Adipocyte (in vitro differentiated cells): ENCODE results near the gene ZC3H12A.
"Not testable (repeated sequence)": the region's sequence is repeated elsewhere in the genome, so short reads cannot be mapped to it uniquely, and the experiment has no call there.

ENCODE experiments used
- DNase-seq: peaks from one replicate; pipeline ENCODE4 v3.0.0-alpha.2; 2015; ENCODE audit warnings: low read depth
- H3K27me3 ChIP-seq: replicated peaks from 2 replicates; pipeline ENCODE4 v1.7.0; 2013; ENCODE audit warnings: mild to moderate bottlenecking, low read length, moderate library complexity; ENCODE audit not compliant: control insufficient read depth, insufficient read depth
- H3K36me3 ChIP-seq: 2 replicates; pipeline ENCODE4 v1.7.0; 2013; ENCODE audit warnings: low read length, mild to moderate bottlenecking, moderate library complexity; ENCODE audit not compliant: control insufficient read depth, insufficient read depth, severe bottlenecking
- H3K4me1 ChIP-seq: 2 replicates; pipeline ENCODE4 v1.7.0; 2013; ENCODE audit warnings: mild to moderate bottlenecking, low read length, moderate library complexity; ENCODE audit not compliant: control insufficient read depth, insufficient read depth
- H3K4me3 ChIP-seq: 2 replicates; pipeline ENCODE4 v1.7.0; 2013; ENCODE audit warnings: mild to moderate bottlenecking, low read length, moderate library complexity
- H3K9ac ChIP-seq: 2 replicates; pipeline ENCODE4 v1.7.0; 2013; ENCODE audit warnings: mild to moderate bottlenecking, low read length, moderate library complexity
- H3K9me3 ChIP-seq: 2 replicates; pipeline ENCODE4 v1.7.0; 2013; ENCODE audit warnings: mild to moderate bottlenecking, low read length, moderate library complexity; ENCODE audit not compliant: control insufficient read depth

ZC3H12A gene

GRCh38 chr1:37487619-37487984 lies 13.2 kb downstream of the ZC3H12A start:
- no peaks in the 10 kb centered on the region for H3K27me3 ChIP-seq
- peaks cover 53% of the 10 kb centered on the region for H3K36me3 ChIP-seq
- peak overlapping the region; percentile 75 for H3K9ac ChIP-seq
- no peak overlapping the region for H3K4me3 ChIP-seq
- no peak for DNase-seq
- no peaks in the 10 kb centered on the region for H3K9me3 ChIP-seq
- H3K4me1 ChIP-seq: peaks cover 41% of the 10 kb centered on the region

GRCh38 chr1:37493336-37494098 lies 19.1 kb downstream of the ZC3H12A start:
- DNase-seq: no peak
- Histone ChIP-seq H3K4me3 (no peak overlapping the region), H3K27me3 (no peaks in the 10 kb centered on the region), H3K4me1 (no peaks in the 10 kb centered on the region), H3K36me3 (peaks cover 56% of the 10 kb centered on the region), H3K9ac (no peak overlapping the region), H3K9me3 (no peaks in the 10 kb centered on the region)

GRCh38 chr1:37495875-37496274 lies 21.5 kb downstream of the ZC3H12A start:
- H3K4me1 ChIP-seq: peaks cover 12% of the 10 kb centered on the region

GRCh38 chr1:37497832-37498231 lies 23.5 kb downstream of the ZC3H12A start:
- peaks cover 51% of the 10 kb centered on the region for H3K36me3 ChIP-seq
- peaks cover 12% of the 10 kb centered on the region for H3K4me1 ChIP-seq
- H3K27me3 ChIP-seq: no peaks in the 10 kb centered on the region
- no peak overlapping the region for H3K9ac ChIP-seq
- DNase-seq: no peak
- no peak overlapping the region for H3K4me3 ChIP-seq
- no peaks in the 10 kb centered on the region for H3K9me3 ChIP-seq

More at GRCh38 chr1:37495875-37496274, 21.5 kb downstream of the ZC3H12A start:
- H3K4me3 ChIP-seq: no peak overlapping the region
- peak; percentile 47 for DNase-seq
- no peaks in the 10 kb centered on the region for H3K27me3 ChIP-seq
- no peak overlapping the region for H3K9ac ChIP-seq
- peaks cover 48% of the 10 kb centered on the region for H3K36me3 ChIP-seq
- no peaks in the 10 kb centered on the region for H3K9me3 ChIP-seq

- Histone ChIP-seq H3K4me1 (peaks cover 12% of the 10 kb centered on the region), H3K36me3 (peaks cover 51% of the 10 kb centered on the region), H3K4me3 (no peak overlapping the region), H3K9ac (peak overlapping the region; percentile 26), H3K9me3 (no peaks in the 10 kb centered on the region), H3K27me3 (no peaks in the 10 kb centered on the region)
- peak; percentile 61 for DNase-seq
Observed at GRCh38 chr1:37498872-37499617, 24.7 kb downstream of the ZC3H12A start.

- Histone ChIP-seq H3K27me3 (no peaks in the 10 kb centered on the region), H3K4me3 (no peak overlapping the region), H3K9ac (no peak overlapping the region), H3K36me3 (peaks cover 52% of the 10 kb centered on the region), H3K4me1 (peaks cover 12% of the 10 kb centered on the region), H3K9me3 (no peaks in the 10 kb centered on the region)
- no peak for DNase-seq
Observed at GRCh38 chr1:37501661-37502060, 27.3 kb downstream of the ZC3H12A start.

- no peak overlapping the region for H3K9ac ChIP-seq
- H3K4me3 ChIP-seq: no peak overlapping the region
- no peak for DNase-seq
- no peaks in the 10 kb centered on the region for H3K27me3 ChIP-seq
- H3K9me3 ChIP-seq: no peaks in the 10 kb centered on the region
- H3K4me1 ChIP-seq: peaks cover 12% of the 10 kb centered on the region
- peaks cover 56% of the 10 kb centered on the region for H3K36me3 ChIP-seq
Observed at GRCh38 chr1:37502104-37502503, 27.7 kb downstream of the ZC3H12A start.

- peaks cover 63% of the 10 kb centered on the region for H3K36me3 ChIP-seq
Observed at GRCh38 chr1:37502791-37503190, 28.4 kb downstream of the ZC3H12A start.

GRCh38 chr1:37506740-37507139 lies 32.4 kb downstream of the ZC3H12A start:
- H3K36me3 ChIP-seq: peaks cover 69% of the 10 kb centered on the region

More at GRCh38 chr1:37502791-37503190, 28.4 kb downstream of the ZC3H12A start:
- H3K4me1 ChIP-seq: peaks cover 12% of the 10 kb centered on the region
- H3K9ac ChIP-seq, H3K27me3 ChIP-seq, H3K4me3 ChIP-seq, DNase-seq, H3K9me3 ChIP-seq: not testable (repeated sequence)

GRCh38 chr1:37509181-37509580 lies 34.8 kb downstream of the ZC3H12A start:
- H3K36me3 ChIP-seq: peaks cover 62% of the 10 kb centered on the region
- peaks cover 9% of the 10 kb centered on the region for H3K4me1 ChIP-seq
- DNase-seq: no peak
- no peaks in the 10 kb centered on the region for H3K9me3 ChIP-seq
- H3K4me3 ChIP-seq: no peak overlapping the region
- H3K27me3 ChIP-seq: no peaks in the 10 kb centered on the region
- no peak overlapping the region for H3K9ac ChIP-seq

More at GRCh38 chr1:37506740-37507139, 32.4 kb downstream of the ZC3H12A start:
- Histone ChIP-seq H3K9ac (no peak overlapping the region), H3K4me3 (no peak overlapping the region), H3K9me3 (no peaks in the 10 kb centered on the region), H3K4me1 (no peaks in the 10 kb centered on the region), H3K27me3 (no peaks in the 10 kb centered on the region)
- DNase-seq: no peak

- Histone ChIP-seq H3K9ac (peak overlapping the region; percentile 94), H3K9me3 (no peaks in the 10 kb centered on the region), H3K4me3 (peak overlapping the region; percentile 89), H3K4me1 (peaks cover 22% of the 10 kb centered on the region), H3K27me3 (no peaks in the 10 kb centered on the region), H3K36me3 (peaks cover 29% of the 10 kb centered on the region)
- DNase-seq: peak; percentile 55
Observed at GRCh38 chr1:37513795-37514349, 39.5 kb downstream of the ZC3H12A start.
